HL-60 (cell line): ENCODE results near the gene KCNG2.

Experiments
- GABPA ChIP-seq: IDR thresholded peaks from 2 replicates; pipeline ENCODE4 v1.6.1; 2012; ENCODE audit warnings: low read depth
- POLR2AphosphoS5 ChIP-seq: IDR thresholded peaks from 2 replicates; pipeline ENCODE4 v1.6.1; 2012; ENCODE audit warnings: low read depth
- SPI1 ChIP-seq: IDR thresholded peaks from 2 replicates; pipeline ENCODE4 v1.6.1; 2012; ENCODE audit warnings: low read depth, mild to moderate bottlenecking, borderline replicate concordance
- TF ChIP-seq, protein P1 (sequence below): IDR thresholded peaks from one replicate; pipeline ENCODE4 v1.5.1; 2011; ENCODE audit warnings: low read length, control low read depth, inconsistent platforms; ENCODE audit not compliant: insufficient read depth
- TF ChIP-seq, protein P2 (sequence below): IDR thresholded peaks from 2 replicates; pipeline ENCODE4 v1.6.1; 2012; ENCODE audit warnings: low read depth; ENCODE audit not compliant: insufficient replicate concordance

DNA sequence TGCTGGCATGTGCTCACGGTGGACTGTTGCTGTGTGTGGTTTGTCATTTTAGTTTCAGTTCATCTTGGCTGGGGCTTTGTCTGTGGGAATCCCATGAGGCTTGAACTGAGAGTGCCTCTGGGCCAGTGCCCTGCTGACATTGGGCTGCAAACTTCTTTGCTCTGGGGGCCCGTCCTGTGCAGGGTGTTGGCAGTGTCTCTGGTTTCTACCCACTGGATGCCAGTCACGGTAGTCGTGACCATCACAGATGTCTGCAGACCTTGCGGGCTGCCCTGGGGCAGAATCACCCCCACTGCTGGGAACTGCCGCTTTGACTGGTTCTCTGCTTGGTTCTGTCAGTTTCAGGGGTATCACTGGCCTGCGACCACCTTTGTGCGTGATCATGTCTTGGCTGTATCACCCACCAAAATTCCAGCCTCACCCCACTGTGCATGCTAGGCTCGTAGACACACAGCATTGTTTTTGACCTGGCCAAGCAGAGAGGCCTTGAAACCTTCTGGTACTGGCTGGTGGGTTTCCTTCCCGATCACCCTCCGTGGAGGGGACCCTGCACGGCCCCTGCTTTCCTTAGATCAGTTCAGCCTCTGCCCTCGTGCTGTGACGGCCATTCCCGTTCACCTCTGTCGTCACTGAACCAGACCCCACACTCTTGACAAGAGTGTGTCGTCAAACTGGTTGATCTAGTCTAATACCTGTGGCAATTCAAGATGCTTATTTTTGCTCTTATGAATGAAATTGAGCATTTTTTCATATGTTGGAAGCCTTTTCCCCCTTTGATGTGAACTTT lies 57.6 kb downstream of the KCNG2 start:
- TF ChIP-seq, protein P1, sequence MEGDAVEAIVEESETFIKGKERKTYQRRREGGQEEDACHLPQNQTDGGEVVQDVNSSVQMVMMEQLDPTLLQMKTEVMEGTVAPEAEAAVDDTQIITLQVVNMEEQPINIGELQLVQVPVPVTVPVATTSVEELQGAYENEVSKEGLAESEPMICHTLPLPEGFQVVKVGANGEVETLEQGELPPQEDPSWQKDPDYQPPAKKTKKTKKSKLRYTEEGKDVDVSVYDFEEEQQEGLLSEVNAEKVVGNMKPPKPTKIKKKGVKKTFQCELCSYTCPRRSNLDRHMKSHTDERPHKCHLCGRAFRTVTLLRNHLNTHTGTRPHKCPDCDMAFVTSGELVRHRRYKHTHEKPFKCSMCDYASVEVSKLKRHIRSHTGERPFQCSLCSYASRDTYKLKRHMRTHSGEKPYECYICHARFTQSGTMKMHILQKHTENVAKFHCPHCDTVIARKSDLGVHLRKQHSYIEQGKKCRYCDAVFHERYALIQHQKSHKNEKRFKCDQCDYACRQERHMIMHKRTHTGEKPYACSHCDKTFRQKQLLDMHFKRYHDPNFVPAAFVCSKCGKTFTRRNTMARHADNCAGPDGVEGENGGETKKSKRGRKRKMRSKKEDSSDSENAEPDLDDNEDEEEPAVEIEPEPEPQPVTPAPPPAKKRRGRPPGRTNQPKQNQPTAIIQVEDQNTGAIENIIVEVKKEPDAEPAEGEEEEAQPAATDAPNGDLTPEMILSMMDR, result no peak
- TF ChIP-seq POLR2AphosphoS5, result no peak
- no peak for TF ChIP-seq GABPA
- TF ChIP-seq, protein P2, sequence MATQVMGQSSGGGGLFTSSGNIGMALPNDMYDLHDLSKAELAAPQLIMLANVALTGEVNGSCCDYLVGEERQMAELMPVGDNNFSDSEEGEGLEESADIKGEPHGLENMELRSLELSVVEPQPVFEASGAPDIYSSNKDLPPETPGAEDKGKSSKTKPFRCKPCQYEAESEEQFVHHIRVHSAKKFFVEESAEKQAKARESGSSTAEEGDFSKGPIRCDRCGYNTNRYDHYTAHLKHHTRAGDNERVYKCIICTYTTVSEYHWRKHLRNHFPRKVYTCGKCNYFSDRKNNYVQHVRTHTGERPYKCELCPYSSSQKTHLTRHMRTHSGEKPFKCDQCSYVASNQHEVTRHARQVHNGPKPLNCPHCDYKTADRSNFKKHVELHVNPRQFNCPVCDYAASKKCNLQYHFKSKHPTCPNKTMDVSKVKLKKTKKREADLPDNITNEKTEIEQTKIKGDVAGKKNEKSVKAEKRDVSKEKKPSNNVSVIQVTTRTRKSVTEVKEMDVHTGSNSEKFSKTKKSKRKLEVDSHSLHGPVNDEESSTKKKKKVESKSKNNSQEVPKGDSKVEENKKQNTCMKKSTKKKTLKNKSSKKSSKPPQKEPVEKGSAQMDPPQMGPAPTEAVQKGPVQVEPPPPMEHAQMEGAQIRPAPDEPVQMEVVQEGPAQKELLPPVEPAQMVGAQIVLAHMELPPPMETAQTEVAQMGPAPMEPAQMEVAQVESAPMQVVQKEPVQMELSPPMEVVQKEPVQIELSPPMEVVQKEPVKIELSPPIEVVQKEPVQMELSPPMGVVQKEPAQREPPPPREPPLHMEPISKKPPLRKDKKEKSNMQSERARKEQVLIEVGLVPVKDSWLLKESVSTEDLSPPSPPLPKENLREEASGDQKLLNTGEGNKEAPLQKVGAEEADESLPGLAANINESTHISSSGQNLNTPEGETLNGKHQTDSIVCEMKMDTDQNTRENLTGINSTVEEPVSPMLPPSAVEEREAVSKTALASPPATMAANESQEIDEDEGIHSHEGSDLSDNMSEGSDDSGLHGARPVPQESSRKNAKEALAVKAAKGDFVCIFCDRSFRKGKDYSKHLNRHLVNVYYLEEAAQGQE, result no peak
- no peak for TF ChIP-seq SPI1
